ENCODE data around the gene MUCL3. TPM values are rescaled to one million over a fixed set of nuclear protein-coding genes. Genes with fewer than 3 reads are reported as not detected.

MUCL3 gene, protein sequence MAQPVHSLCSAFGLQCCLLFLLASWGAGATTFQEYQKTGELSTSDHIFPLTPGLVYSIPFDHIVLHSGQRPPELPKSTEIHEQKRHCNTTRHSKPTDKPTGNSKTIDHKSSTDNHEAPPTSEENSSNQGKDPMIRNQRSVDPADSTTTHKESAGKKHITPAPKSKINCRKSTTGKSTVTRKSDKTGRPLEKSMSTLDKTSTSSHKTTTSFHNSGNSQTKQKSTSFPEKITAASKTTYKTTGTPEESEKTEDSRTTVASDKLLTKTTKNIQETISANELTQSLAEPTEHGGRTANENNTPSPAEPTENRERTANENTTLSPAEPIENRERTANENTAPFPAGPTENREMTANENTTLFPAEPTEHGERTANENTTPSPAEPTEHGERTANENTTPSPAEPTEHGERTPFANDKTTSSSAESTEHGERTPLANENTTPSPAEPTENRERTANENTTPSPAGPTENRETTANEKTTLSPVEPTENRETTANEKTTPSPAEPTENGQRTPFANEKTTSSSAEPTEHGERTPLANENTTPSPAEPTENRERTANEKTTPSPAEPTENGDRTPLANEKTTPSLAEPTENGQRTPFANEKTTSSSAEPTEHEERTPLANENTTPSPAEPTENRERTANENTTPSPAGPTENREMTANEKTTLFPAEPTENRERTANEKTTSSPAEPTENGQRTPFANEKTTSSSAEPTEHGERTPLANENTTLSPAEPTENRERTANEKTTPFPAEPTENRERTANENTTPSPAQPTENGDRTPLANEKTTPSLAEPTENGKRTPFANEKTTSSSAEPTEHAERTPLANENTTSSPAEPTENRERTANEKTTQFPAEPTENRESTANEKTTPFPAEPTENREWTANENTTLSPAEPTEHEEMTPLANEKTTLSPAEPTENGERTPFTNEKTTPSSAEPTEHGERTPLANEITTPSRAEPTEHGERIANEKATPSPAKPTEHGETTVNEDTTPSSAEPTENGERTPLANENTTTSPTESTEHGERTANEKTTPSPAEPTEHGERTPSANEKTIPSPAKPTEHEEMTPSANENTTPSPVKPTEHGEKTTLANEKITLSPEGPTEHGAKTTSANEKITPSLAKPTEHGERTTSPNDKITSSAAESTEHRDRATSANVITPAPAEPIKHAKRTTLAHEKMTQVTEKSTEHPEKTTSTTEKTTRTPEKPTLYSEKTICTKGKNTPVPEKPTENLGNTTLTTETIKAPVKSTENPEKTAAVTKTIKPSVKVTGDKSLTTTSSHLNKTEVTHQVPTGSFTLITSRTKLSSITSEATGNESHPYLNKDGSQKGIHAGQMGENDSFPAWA (N-terminal part only)
- total RNA-seq, result not detected

DNA sequence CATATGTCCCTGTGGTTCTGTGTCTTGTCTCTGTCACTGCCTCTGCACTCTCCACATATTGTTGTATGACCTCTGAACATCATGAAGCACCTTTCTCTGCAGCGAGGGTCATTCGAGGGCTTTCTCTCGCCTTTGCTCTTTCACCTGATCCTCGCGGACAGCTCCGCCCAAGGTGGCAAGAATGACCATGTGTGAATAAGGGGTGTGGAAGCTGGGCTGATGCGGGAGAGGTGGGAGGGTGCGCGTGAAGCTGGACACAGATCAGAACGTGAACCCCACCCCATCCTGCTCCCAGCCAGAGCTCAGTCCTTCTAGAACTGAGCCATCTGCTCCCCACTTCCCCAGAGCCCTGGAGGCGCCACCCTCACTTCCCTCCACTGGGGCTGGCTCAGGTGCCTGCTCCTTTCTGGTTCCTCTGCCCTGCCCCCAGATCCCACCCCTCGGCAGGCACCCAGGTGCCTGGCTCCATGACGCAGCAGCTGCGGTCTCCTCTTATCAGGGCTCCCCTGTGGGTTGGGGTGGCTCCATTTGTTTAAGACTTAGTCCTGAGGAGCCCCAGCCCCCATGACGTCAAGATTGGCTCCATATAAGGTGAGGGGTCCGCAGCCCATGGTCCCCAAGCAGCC is at the start of gene MUCL3:
TSS of gene MUCL3 (plus strand) at position 613 of the 626 bp plus-strand sequence. CDS start 27 bp downstream, outside the sequence.
- intact Hi-C loops (cut with DNase I; ENCODE audit: low total_unique reads), result no loop called here
- no peak within 1 kb of the TSS for H3K4me3 ChIP-seq (ENCODE audit: low read depth, poor library complexity, severe bottlenecking)
- TF ChIP-seq, protein P1, sequence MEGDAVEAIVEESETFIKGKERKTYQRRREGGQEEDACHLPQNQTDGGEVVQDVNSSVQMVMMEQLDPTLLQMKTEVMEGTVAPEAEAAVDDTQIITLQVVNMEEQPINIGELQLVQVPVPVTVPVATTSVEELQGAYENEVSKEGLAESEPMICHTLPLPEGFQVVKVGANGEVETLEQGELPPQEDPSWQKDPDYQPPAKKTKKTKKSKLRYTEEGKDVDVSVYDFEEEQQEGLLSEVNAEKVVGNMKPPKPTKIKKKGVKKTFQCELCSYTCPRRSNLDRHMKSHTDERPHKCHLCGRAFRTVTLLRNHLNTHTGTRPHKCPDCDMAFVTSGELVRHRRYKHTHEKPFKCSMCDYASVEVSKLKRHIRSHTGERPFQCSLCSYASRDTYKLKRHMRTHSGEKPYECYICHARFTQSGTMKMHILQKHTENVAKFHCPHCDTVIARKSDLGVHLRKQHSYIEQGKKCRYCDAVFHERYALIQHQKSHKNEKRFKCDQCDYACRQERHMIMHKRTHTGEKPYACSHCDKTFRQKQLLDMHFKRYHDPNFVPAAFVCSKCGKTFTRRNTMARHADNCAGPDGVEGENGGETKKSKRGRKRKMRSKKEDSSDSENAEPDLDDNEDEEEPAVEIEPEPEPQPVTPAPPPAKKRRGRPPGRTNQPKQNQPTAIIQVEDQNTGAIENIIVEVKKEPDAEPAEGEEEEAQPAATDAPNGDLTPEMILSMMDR (IDR thresholded peaks at IDR 0.05), result no peak
- TF ChIP-seq POLR2A (IDR thresholded peaks at IDR 0.05), result no peak
- 57 to 61% methylated on average over 16 of the region's 16 CpGs for WGBS, 2 donors
- DNase-seq (ENCODE audit: low spot score in 2 of 2), result no peak

DNA sequence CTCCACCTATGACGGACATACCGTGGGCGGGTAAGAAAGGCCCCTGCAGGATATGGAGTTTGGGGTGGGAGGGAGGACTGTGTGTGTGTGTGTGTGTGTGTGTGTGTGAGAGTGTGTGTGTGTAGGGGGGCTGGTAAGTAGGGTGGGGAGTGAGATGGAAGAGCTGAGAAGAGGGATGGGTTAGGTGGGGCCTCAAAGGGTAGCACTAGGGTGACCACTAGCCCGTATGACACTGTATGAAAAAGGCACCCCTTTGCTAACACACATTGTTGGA is 49.4 kb upstream of the MUCL3 start:
- 81 to 89% methylated on average over 4 of the region's 4 CpGs for WGBS, 2 donors
- no peak overlapping the region for H3K4me3 ChIP-seq (ENCODE audit: low read depth, poor library complexity, severe bottlenecking)
- intact Hi-C loops (cut with DNase I; ENCODE audit: low total_unique reads), result no loop called here
- no peak for DNase-seq (ENCODE audit: low spot score in 2 of 2)
- TF ChIP-seq, protein P1 (IDR thresholded peaks at IDR 0.05), result no peak
- TF ChIP-seq POLR2A (IDR thresholded peaks at IDR 0.05), result no peak

DNA sequence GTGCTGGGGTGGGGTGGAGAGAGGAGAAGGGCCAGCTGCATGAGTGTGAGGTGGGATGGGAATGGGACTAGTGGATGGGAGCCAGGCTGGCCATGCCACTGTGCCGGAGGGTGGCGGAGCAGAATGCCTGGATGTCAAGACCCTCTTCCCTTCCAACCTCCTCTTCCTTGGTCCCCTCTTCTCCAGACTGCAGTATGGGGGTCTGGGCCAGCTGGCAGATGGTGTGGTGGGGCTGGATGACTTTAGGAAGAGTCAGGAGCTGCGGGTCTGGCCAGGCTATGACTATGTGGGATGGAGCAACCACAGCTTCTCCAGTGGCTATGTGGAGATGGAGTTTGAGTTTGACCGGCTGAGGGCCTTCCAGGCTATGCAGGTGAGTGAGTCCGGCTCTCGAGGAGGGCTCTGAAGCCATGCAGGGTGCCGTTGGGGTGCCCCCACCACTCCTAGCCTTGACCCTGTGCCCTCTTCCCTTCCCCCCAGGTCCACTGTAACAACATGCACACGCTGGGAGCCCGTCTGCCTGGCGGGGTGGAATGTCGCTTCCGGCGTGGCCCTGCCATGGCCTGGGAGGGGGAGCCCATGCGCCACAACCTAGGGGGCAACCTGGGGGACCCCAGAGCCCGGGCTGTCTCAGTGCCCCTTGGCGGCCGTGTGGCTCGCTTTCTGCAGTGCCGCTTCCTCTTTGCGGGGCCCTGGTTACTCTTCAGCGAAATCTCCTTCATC is 48.8 kb upstream of the MUCL3 start:
- intact Hi-C loops (cut with DNase I; ENCODE audit: low total_unique reads), result no loop called here
- 86 to 89% methylated on average over 18 to 21 of the region's 21 CpGs for WGBS, 2 donors
- TF ChIP-seq, protein P1 (IDR thresholded peaks at IDR 0.05), result no peak
- TF ChIP-seq POLR2A (IDR thresholded peaks at IDR 0.05), result no peak
- DNase-seq (ENCODE audit: low spot score in 2 of 2), result peak in 1 of 2 donors; percentile 67
- H3K4me3 ChIP-seq (ENCODE audit: low read depth, poor library complexity, severe bottlenecking), result no peak overlapping the region

DNA sequence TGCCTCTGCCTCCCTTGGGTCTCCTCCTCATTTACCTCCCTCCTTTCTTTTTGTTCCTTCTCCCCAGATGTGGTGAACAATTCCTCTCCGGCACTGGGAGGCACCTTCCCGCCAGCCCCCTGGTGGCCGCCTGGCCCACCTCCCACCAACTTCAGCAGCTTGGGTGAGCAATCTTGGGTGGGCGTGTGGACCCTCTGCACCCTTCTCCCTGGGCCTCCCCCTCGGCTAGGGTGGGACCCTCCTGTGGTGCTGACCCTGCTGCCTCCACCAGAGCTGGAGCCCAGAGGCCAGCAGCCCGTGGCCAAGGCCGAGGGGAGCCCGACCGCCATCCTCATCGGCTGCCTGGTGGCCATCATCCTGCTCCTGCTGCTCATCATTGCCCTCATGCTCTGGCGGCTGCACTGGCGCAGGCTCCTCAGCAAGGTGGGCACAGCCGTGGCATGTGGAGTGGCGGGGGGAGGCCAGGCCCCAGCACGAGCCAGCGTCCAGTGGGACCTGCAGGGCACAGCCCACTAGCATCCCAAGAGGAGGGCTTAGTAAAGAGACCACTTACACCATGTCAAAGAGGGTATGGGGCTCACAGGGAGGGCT is 47.7 kb upstream of the MUCL3 start:
- peak in 1 of 2 donors; percentile 63 for DNase-seq (ENCODE audit: low spot score in 2 of 2)
- TF ChIP-seq POLR2A (IDR thresholded peaks at IDR 0.05), result no peak
- TF ChIP-seq, protein P1 (IDR thresholded peaks at IDR 0.05), result no peak
- 82 to 91% methylated on average over 7 to 16 of the region's 16 CpGs for WGBS, 2 donors
- H3K4me3 ChIP-seq (ENCODE audit: low read depth, poor library complexity, severe bottlenecking), result no peak overlapping the region
- intact Hi-C loops (cut with DNase I; ENCODE audit: low total_unique reads), result no loop called here

All from lower leg skin (tissue), 4 donors.